K562 treated with DMSO at 1 percent for 12 hours (cell line): ENCODE data around the gene SYNE1. TPM values are rescaled to one million over a fixed set of nuclear protein-coding genes. Genes with fewer than 3 reads are reported as not detected.

Experiments
- total RNA-seq: library from RNA; unstranded; fragments of 300-600 nt; gene quantifications from 2 replicates; pipeline ENCODE4 v1.2.3, GENCODE V29; 2022; ENCODE audit not compliant: insufficient read depth

Gene SYNE1
- total RNA-seq: not detected in 2 replicates

GRCh38 chr6:152637296-152638047 is at the start of gene SYNE1:
TSS of gene SYNE1 (minus strand) at chr6:152637362. CDS start at chr6:152628331, 9,031 bp downstream.

Other genes starting within 250 kb of the SYNE1 start
- gene MYCT1, start 60.5 kb upstream of the SYNE1 start, total RNA-seq: not detected in 2 replicates
- gene VIP, start 113.4 kb upstream of the SYNE1 start, total RNA-seq: not detected in 2 replicates